Stimulated activated CD8-positive, alpha-beta memory T cell treated with anti-CD3 and anti-CD28 coated beads, Interleukin-7, amount 100 ng/mL, for 1 hour (primary cell): Measurements from ENCODE around the gene TLE3.

Experiments used
- DNase-seq, 2 donors: peaks; one replicate each; pipeline ENCODE4 v3.0.0-alpha.2; 2020; ENCODE audit warnings: low read depth in 2 of 2

The TLE3 gene

DNA sequence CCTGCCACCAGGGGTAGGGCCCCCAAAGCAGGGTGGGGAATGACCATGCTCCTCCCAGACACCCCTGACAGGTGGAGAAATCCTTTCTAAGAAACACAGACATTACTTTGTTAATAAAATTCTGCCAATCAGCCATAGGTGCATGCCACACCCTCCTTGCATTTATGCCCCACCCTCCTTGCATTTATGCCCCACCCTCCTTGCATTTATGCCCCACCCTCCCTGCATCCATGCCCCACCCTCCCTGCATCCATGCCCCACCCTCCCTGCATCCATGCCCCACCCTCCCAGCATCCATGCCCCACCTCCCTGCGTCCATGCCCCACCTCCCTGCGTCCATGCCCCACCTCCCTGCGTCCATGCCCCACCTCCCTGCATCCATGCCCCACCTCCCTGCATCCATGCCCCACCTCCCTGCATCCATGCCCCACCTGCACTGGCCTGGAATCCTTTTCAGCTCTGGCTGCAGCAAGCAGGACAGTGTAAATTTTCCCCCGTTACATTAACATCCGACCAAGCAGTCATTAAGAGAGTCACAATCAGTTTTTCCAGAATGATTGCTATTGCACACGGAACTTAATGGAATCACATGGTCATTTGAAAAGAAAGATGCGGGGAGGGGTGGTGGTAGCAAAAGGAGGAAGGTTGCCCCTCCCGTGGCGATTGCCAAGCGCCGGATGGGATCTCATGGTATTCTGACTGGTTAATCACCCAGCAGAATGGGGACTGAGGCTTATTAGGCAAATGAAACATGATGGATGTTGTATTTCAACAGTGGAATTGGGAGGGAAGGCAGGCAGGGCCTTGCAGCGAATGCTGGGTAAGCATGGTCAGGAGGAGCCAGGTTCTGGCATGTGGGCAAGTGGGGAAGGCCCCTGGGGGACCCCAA, 91.2 kb downstream of the TLE3 start:
- DNase-seq: no peak

- no peak for DNase-seq
Observed at GRCh38 chr15:70004826-70005225, 92.9 kb downstream of the TLE3 start.

GRCh38 chr15:70002897-70003296, 94.8 kb downstream of the TLE3 start:
- no peak for DNase-seq

- no peak for DNase-seq
Observed at GRCh38 chr15:70001859-70002258, 95.9 kb downstream of the TLE3 start.

DNA sequence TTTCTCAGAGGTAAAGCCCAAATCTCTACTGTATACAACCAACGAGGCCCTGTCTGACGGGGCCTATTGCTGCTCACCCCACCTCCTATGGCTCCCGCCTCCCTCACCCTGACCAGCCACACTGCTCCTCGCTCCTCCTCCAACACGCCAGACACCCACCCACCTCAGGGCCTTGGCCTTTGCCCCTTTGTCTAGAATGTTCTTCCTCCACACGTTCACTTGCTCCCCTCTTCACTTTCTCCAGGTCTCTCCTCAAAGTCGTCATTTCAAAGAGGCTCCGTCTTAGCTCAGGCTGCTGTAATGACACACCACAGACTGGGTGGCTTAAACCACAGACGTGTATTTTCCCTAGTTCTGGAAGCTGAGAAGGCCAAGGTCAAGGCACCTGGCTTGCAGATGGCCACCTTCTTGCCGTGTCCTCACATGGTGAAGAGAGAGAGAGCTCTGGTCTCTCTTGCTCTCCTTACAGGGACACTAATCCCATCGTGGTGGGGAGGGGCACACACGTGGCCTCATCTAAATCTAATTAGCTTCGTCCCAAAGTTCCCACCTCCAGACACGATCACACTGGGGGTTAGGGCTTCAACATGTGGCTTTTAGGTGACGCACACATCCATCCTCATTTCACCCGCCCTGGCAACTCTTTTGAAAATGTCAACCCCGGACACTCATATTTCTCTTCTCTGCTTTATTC, 98.2 kb downstream of the TLE3 start:
- DNase-seq: no peak

DNA sequence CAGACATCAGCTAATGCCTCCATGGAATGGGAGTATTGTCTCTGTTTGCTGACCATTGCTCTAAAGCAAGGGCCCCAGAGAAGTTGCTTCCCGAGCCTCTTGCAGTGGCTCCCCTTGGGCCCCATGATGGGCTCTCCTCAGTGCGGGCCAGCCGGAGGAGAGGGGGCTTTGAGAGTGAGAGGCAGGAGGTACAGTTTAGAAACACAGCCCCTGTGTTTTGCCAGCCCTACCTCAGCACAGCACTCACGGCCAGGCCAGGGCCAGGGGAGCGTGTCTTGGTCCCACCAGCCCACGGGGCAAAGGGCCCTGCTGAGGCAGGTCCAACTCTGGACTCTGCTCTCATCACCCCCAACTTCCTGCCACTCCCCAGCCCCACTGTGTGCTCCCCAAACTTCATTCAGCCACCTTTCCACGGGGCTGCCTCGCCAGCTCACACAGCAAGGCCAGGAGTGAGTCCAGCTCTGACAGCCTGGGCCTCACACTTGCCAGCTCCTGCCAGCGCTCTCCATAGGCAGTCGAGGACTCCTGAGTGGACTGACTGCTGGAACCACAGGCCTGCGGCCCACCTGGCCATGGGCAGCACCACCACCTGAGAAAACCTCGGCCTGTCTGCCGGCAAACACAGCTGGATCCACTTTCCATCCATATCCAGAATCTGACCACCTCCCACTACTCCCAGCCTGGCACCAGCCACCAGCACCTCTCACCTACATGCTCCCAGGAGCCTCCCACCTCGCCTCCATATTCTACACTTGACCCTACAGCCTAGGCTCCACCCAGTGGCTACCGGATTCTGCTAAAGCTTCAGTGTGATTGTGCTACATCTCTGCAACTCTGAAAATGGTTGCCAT, 99.0 kb downstream of the TLE3 start:
- DNase-seq: no peak

GRCh38 chr15:69997813-69998212, 99.9 kb downstream of the TLE3 start:
- no peak for DNase-seq
